Measurements from ENCODE around the gene RELT. TPM values are rescaled to one million over a fixed set of nuclear protein-coding genes. Genes with fewer than 3 reads are reported as not detected.
A peak's percentile ranks its signal among the peaks of the same experiment; 100 is the strongest.

Gene RELT
- polyA plus RNA-seq, 1 donor from 2014 or later = 29.9 TPM

GRCh38 chr11:73388265-73389133 lies 12.3 kb downstream of the RELT start:
- Mint-ChIP-seq H3K4me1 (peaks cover 51 to 62% (median 55%) of the 10 kb centered on the region in 3 donors), H3K4me3 (peak overlapping the region; percentile 44 to 98 (median 88))

GRCh38 chr11:73389134-73389525 lies 12.9 kb downstream of the RELT start:
- no peaks in the 10 kb centered on the region for H3K9me3 Mint-ChIP-seq
- H3K27me3 Mint-ChIP-seq = no peaks in the 10 kb centered on the region
- peak overlapping the region; percentile 30 to 77 (median 54) for H3K4me3 Mint-ChIP-seq
- H3K27ac Mint-ChIP-seq = peak overlapping the region; percentile 86 to 100 (median 96)
- H3K4me1 Mint-ChIP-seq = peaks cover 48 to 55% (median 51%) of the 10 kb centered on the region in 3 donors
- H3K36me3 Mint-ChIP-seq = peaks cover 3% of the 10 kb centered on the region

More at GRCh38 chr11:73388265-73389133, 12.3 kb downstream of the RELT start:
- Mint-ChIP-seq H3K27me3 (no peaks in the 10 kb centered on the region), H3K36me3 (peaks cover 3% of the 10 kb centered on the region), H3K27ac (peak overlapping the region; percentile 99 to 100 (median 100)), H3K9me3 (no peaks in the 10 kb centered on the region)

GRCh38 chr11:73389916-73390315 lies 13.7 kb downstream of the RELT start:
- peaks cover 3% of the 10 kb centered on the region for H3K36me3 Mint-ChIP-seq
- no peaks in the 10 kb centered on the region for H3K27me3 Mint-ChIP-seq
- peak overlapping the region in 3 of 4 donors; percentile 45 to 77 (median 47) for H3K4me3 Mint-ChIP-seq
- H3K27ac Mint-ChIP-seq = peak overlapping the region; percentile 86 to 100 (median 96)
- H3K4me1 Mint-ChIP-seq = peaks cover 44 to 48% (median 48%) of the 10 kb centered on the region in 3 donors
- no peaks in the 10 kb centered on the region for H3K9me3 Mint-ChIP-seq

- Mint-ChIP-seq H3K36me3 (peaks cover 3% of the 10 kb centered on the region), H3K4me3 (no peak overlapping the region), H3K4me1 (peaks cover 36 to 38% (median 38%) of the 10 kb centered on the region in 3 donors), H3K27me3 (no peaks in the 10 kb centered on the region), H3K27ac (peak overlapping the region in 2 of 3 donors; percentile 86 to 100), H3K9me3 (no peaks in the 10 kb centered on the region)
Measured at GRCh38 chr11:73390601-73391565, 14.7 kb downstream of the RELT start.

GRCh38 chr11:73391665-73392064 lies 15.5 kb downstream of the RELT start:
- Mint-ChIP-seq H3K4me3 (no peak overlapping the region), H3K4me1 (peaks cover 29 to 31% (median 31%) of the 10 kb centered on the region in 3 donors), H3K36me3 (peaks cover 3% of the 10 kb centered on the region), H3K9me3 (no peaks in the 10 kb centered on the region), H3K27me3 (no peaks in the 10 kb centered on the region), H3K27ac (peak overlapping the region in 1 of 3 donors; percentile 80)

- Mint-ChIP-seq H3K4me3 (peak overlapping the region in 1 of 4 donors; percentile 73), H3K4me1 (peaks cover 23 to 24% (median 24%) of the 10 kb centered on the region in 3 donors), H3K9me3 (no peaks in the 10 kb centered on the region), H3K27ac (peak overlapping the region in 1 of 3 donors; percentile 95), H3K27me3 (no peaks in the 10 kb centered on the region), H3K36me3 (peaks cover 3% of the 10 kb centered on the region)
Measured at GRCh38 chr11:73392108-73393010, 16.2 kb downstream of the RELT start.

GRCh38 chr11:73393011-73393380 lies 16.8 kb downstream of the RELT start:
- Mint-ChIP-seq H3K27me3 (no peaks in the 10 kb centered on the region), H3K4me1 (peaks cover 18 to 19% (median 19%) of the 10 kb centered on the region in 3 donors), H3K36me3 (peaks cover 3% of the 10 kb centered on the region), H3K4me3 (peak overlapping the region in 1 of 4 donors; percentile 62), H3K9me3 (no peaks in the 10 kb centered on the region), H3K27ac (peak overlapping the region in 2 of 3 donors; percentile 73 to 95)

- Mint-ChIP-seq H3K27me3 (no peaks in the 10 kb centered on the region), H3K27ac (peak overlapping the region in 2 of 3 donors; percentile 73 to 95), H3K36me3 (peaks cover 3% of the 10 kb centered on the region), H3K9me3 (no peaks in the 10 kb centered on the region), H3K4me3 (peak overlapping the region in 1 of 4 donors; percentile 62), H3K4me1 (peaks cover 13 to 15% (median 13%) of the 10 kb centered on the region in 3 donors)
Measured at GRCh38 chr11:73393479-73394415, 17.5 kb downstream of the RELT start.

- Mint-ChIP-seq H3K27ac (peak overlapping the region in 1 of 3 donors; percentile 45), H3K4me1 (peaks cover 4 to 16% (median 9%) of the 10 kb centered on the region in 3 donors), H3K9me3 (no peaks in the 10 kb centered on the region), H3K27me3 (no peaks in the 10 kb centered on the region), H3K36me3 (peaks cover 3% of the 10 kb centered on the region), H3K4me3 (no peak overlapping the region)
Measured at GRCh38 chr11:73394416-73395296, 18.5 kb downstream of the RELT start.

- peak overlapping the region in 1 of 3 donors; percentile 45 for H3K27ac Mint-ChIP-seq
- H3K4me3 Mint-ChIP-seq = no peak overlapping the region
- no peaks in the 10 kb centered on the region for H3K9me3 Mint-ChIP-seq
- H3K36me3 Mint-ChIP-seq = no peaks in the 10 kb centered on the region
- no peaks in the 10 kb centered on the region for H3K27me3 Mint-ChIP-seq
- H3K4me1 Mint-ChIP-seq = peaks cover 2 to 9% (median 5%) of the 10 kb centered on the region in 3 donors
Measured at GRCh38 chr11:73395297-73396208, 19.4 kb downstream of the RELT start.

GRCh38 chr11:73396251-73396930 lies 20.2 kb downstream of the RELT start:
- Mint-ChIP-seq H3K27me3 (no peaks in the 10 kb centered on the region), H3K27ac (peak overlapping the region in 1 of 3 donors; percentile 67), H3K9me3 (no peaks in the 10 kb centered on the region), H3K36me3 (no peaks in the 10 kb centered on the region), H3K4me1 (peaks cover 5 to 9% (median 7%) of the 10 kb centered on the region in 3 donors), H3K4me3 (no peak overlapping the region)

All from IgD-negative memory B cell (primary cell).